GM19193 (cell line): Measurements from ENCODE around the gene SKAP1.

Source experiments
- POLR2A ChIP-seq: IDR thresholded peaks from 4 replicates; pipeline ENCODE4 v1.6.1; 2011; ENCODE audit not compliant: insufficient read depth, insufficient read length; ENCODE audit errors: extremely low read depth

The SKAP1 gene

GRCh38 chr17:48429638-48430586, at the start of gene SKAP1:
Gene SKAP1, minus strand, starts transcription at chr17:48430214.
- peak; percentile 70 for TF ChIP-seq POLR2A

GRCh38 chr17:48479014-48479402, 49.0 kb upstream of the SKAP1 start:
- no peak for TF ChIP-seq POLR2A

- no peak for TF ChIP-seq POLR2A
Measured at GRCh38 chr17:48478224-48479013, 48.4 kb upstream of the SKAP1 start.

GRCh38 chr17:48477221-48477620, 47.2 kb upstream of the SKAP1 start:
- TF ChIP-seq POLR2A: no peak

GRCh38 chr17:48472411-48473281, 42.6 kb upstream of the SKAP1 start:
- peak; percentile 33 for TF ChIP-seq POLR2A

GRCh38 chr17:48471817-48472410, 41.9 kb upstream of the SKAP1 start:
- no peak for TF ChIP-seq POLR2A

- TF ChIP-seq POLR2A: no peak
Measured at GRCh38 chr17:48470388-48471034, 40.5 kb upstream of the SKAP1 start.

GRCh38 chr17:48469227-48469626, 39.2 kb upstream of the SKAP1 start:
- TF ChIP-seq POLR2A: no peak

GRCh38 chr17:48468299-48468698, 38.3 kb upstream of the SKAP1 start:
- no peak for TF ChIP-seq POLR2A

GRCh38 chr17:48465884-48466283, 35.9 kb upstream of the SKAP1 start:
- no peak for TF ChIP-seq POLR2A

- no peak for TF ChIP-seq POLR2A
Measured at GRCh38 chr17:48463526-48463925, 33.5 kb upstream of the SKAP1 start.

- TF ChIP-seq POLR2A: no peak
Measured at GRCh38 chr17:48462946-48463345, 32.9 kb upstream of the SKAP1 start.

- no peak for TF ChIP-seq POLR2A
Measured at GRCh38 chr17:48460052-48460451, 30.0 kb upstream of the SKAP1 start.
